ENCODE measurements around the gene PSMD2. TPM values are rescaled to one million over a fixed set of nuclear protein-coding genes. Genes with fewer than 3 reads are reported as not detected.

Gene PSMD2
- polyA plus RNA-seq, 3 donors, result 138 to 186 (median 167) TPM

- intact Hi-C loops (cut with micrococcal nuclease), result no loop called here
- Mint-ChIP-seq H3K27ac (no peak overlapping the region), H3K4me3 (no peak overlapping the region), H3K36me3 (no peaks in the 10 kb centered on the region), H3K4me1 (no peaks in the 10 kb centered on the region), H3K27me3 (ENCODE audit: low read depth in 3 of 3) (peaks cover 0 to 8% (median 3%) of the 10 kb centered on the region in 3 donors), H3K9me3 (peaks cover 0 to 1% (median 0%) of the 10 kb centered on the region in 7 donors)
- H2AFZ ChIP-seq (ENCODE audit: insufficient read depth, low read depth, low read length, poor library complexity, severe bottlenecking), result no peak overlapping the region
- H3K27me3 ChIP-seq (ENCODE audit: control insufficient read depth in 2 of 2, insufficient read depth in 2 of 2, low read length in 2 of 2), result no peaks in the 10 kb centered on the region
- no peak overlapping the region for H3K4me3 ChIP-seq (replicated peaks in 1 of 3; ENCODE audit: low read depth in 2 of 3, low read length in 3 of 3)
- no peaks in the 10 kb centered on the region for H3K4me1 ChIP-seq (ENCODE audit: control insufficient read depth in 1 of 2, insufficient read depth in 2 of 2, low read length in 2 of 2)
- WGBS (ENCODE audit: insufficient coverage), result 97% methylated on average over 11 of the region's 11 CpGs
- no peaks in the 10 kb centered on the region for H3K79me2 ChIP-seq (ENCODE audit: insufficient read depth, low read length)
- H3K36me3 ChIP-seq (replicated peaks in 1 of 2; ENCODE audit: control insufficient read depth in 1 of 2, insufficient read depth in 2 of 2, low read length in 2 of 2), result no peaks in the 10 kb centered on the region
- H4K20me1 ChIP-seq (ENCODE audit: insufficient read depth, low read length), result no peaks in the 10 kb centered on the region
- no peak overlapping the region for H3K27ac ChIP-seq (ENCODE audit: low read depth in 1 of 2, low read length in 2 of 2)
- H3K9ac ChIP-seq (ENCODE audit: insufficient read depth, low read length, poor library complexity, severe bottlenecking), result no peak overlapping the region
- TF ChIP-seq, protein P1, sequence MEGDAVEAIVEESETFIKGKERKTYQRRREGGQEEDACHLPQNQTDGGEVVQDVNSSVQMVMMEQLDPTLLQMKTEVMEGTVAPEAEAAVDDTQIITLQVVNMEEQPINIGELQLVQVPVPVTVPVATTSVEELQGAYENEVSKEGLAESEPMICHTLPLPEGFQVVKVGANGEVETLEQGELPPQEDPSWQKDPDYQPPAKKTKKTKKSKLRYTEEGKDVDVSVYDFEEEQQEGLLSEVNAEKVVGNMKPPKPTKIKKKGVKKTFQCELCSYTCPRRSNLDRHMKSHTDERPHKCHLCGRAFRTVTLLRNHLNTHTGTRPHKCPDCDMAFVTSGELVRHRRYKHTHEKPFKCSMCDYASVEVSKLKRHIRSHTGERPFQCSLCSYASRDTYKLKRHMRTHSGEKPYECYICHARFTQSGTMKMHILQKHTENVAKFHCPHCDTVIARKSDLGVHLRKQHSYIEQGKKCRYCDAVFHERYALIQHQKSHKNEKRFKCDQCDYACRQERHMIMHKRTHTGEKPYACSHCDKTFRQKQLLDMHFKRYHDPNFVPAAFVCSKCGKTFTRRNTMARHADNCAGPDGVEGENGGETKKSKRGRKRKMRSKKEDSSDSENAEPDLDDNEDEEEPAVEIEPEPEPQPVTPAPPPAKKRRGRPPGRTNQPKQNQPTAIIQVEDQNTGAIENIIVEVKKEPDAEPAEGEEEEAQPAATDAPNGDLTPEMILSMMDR (IDR thresholded peaks at IDR 0.05), result no peak
- H3K4me2 ChIP-seq (replicated peaks; ENCODE audit: extremely low read depth, low read length, poor library complexity, severe bottlenecking), result no peak overlapping the region
- no peak for DNase-seq
- no peaks in the 10 kb centered on the region for H3K9me3 ChIP-seq (replicated peaks in 1 of 2; ENCODE audit: control insufficient read depth in 1 of 2, insufficient read depth in 1 of 2, low read length in 2 of 2)
Measured at GRCh38 chr3:184353546-184353941, 54.5 kb downstream of the PSMD2 start.

DNA sequence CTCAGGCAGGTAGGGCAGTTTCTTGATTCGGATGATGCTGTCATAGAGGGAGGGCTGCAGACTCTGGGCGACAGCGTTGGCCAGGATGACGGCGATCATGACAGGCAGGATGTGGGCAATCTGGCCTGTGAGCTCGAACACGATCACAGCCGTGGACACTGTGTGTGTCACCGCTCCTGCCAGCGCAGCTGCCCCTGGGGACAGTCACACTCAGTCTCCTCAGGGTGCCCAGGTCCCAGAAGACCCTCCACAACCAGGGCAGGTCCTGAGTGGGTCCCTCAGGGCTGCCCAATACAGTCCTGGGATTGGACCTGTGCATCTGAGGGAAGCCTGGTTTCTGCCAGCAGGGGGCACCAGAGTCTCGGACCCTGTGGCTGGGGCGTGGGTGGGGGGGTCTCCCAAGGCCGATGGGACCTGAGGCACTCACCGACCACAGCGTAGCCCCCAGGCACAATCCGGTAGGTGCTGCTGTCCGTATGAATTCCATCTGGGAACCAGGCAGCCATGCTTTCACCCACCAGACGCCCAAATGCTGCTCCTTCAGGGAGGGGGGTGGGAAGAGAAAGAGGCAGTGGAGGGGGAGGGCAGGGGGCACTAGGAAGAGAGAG is 55.2 kb downstream of the PSMD2 start:
- no peaks in the 10 kb centered on the region for H3K36me3 ChIP-seq (replicated peaks in 1 of 2; ENCODE audit: control insufficient read depth in 1 of 2, insufficient read depth in 2 of 2, low read length in 2 of 2)
- H3K4me3 ChIP-seq (replicated peaks in 1 of 3; ENCODE audit: low read depth in 2 of 3, low read length in 3 of 3), result no peak overlapping the region
- H3K4me1 Mint-ChIP-seq, result no peaks in the 10 kb centered on the region
- H3K36me3 Mint-ChIP-seq, result no peaks in the 10 kb centered on the region
- H3K4me1 ChIP-seq (ENCODE audit: control insufficient read depth in 1 of 2, insufficient read depth in 2 of 2, low read length in 2 of 2), result no peaks in the 10 kb centered on the region
- H3K79me2 ChIP-seq (ENCODE audit: insufficient read depth, low read length), result no peaks in the 10 kb centered on the region
- H3K27me3 ChIP-seq (ENCODE audit: control insufficient read depth in 2 of 2, insufficient read depth in 2 of 2, low read length in 2 of 2), result no peaks in the 10 kb centered on the region
- peaks cover 2 to 8% (median 4%) of the 10 kb centered on the region in 3 donors for H3K27me3 Mint-ChIP-seq (ENCODE audit: low read depth in 3 of 3)
- TF ChIP-seq, protein P1 (IDR thresholded peaks at IDR 0.05), result peak; percentile 86
- H3K27ac ChIP-seq (ENCODE audit: low read depth in 1 of 2, low read length in 2 of 2), result no peak overlapping the region
- WGBS (ENCODE audit: insufficient coverage), result 49% methylated on average over 16 of the region's 18 CpGs
- H3K27ac Mint-ChIP-seq, result no peak overlapping the region
- peaks cover 0 to 1% (median 0%) of the 10 kb centered on the region in 7 donors for H3K9me3 Mint-ChIP-seq
- intact Hi-C loops (cut with micrococcal nuclease), result no loop called here
- H2AFZ ChIP-seq (ENCODE audit: insufficient read depth, low read depth, low read length, poor library complexity, severe bottlenecking), result no peak overlapping the region
- no peak overlapping the region for H3K4me3 Mint-ChIP-seq
- DNase-seq, result peak; percentile 29 to 48 (median 40)
- no peak overlapping the region for H3K9ac ChIP-seq (ENCODE audit: insufficient read depth, low read length, poor library complexity, severe bottlenecking)
- H3K4me2 ChIP-seq (replicated peaks; ENCODE audit: extremely low read depth, low read length, poor library complexity, severe bottlenecking), result no peak overlapping the region
- no peaks in the 10 kb centered on the region for H4K20me1 ChIP-seq (ENCODE audit: insufficient read depth, low read length)
- no peaks in the 10 kb centered on the region for H3K9me3 ChIP-seq (replicated peaks in 1 of 2; ENCODE audit: control insufficient read depth in 1 of 2, insufficient read depth in 1 of 2, low read length in 2 of 2)
